ENCODE data around the gene NDE1. TPM values are rescaled to one million over a fixed set of nuclear protein-coding genes. Genes with fewer than 3 reads are reported as not detected.

Gene NDE1
- total RNA-seq, 1 experiment from 2014 or later, result 48.8 TPM

- no peak for DNase-seq (ENCODE audit: low read depth)
Measured at GRCh38 chr16:15737140-15737644, 87.1 kb downstream of the NDE1 start.

- DNase-seq (ENCODE audit: low read depth), result no peak
Measured at GRCh38 chr16:15739464-15739863, 89.4 kb downstream of the NDE1 start.

GRCh38 chr16:15739950-15740349 lies 89.9 kb downstream of the NDE1 start:
- DNase-seq (ENCODE audit: low read depth), result no peak

- DNase-seq (ENCODE audit: low read depth), result no peak
Measured at GRCh38 chr16:15741207-15741871, 91.3 kb downstream of the NDE1 start.

GRCh38 chr16:15742716-15743115 lies 92.7 kb downstream of the NDE1 start:
- DNase-seq (ENCODE audit: low read depth), result no peak

GRCh38 chr16:15743657-15744056 lies 93.6 kb downstream of the NDE1 start:
- no peak for DNase-seq (ENCODE audit: low read depth)

GRCh38 chr16:15746332-15746731 lies 96.3 kb downstream of the NDE1 start:
- DNase-seq (ENCODE audit: low read depth), result no peak

GRCh38 chr16:15747937-15748336 lies 97.9 kb downstream of the NDE1 start:
- no peak for DNase-seq (ENCODE audit: low read depth)

- no peak for DNase-seq (ENCODE audit: low read depth)
Measured at GRCh38 chr16:15748654-15749053, 98.6 kb downstream of the NDE1 start.

- DNase-seq (ENCODE audit: low read depth), result no peak
Measured at GRCh38 chr16:15749371-15749770, 99.3 kb downstream of the NDE1 start.

- no peak for DNase-seq (ENCODE audit: low read depth)
Measured at GRCh38 chr16:15749985-15750384, 99.9 kb downstream of the NDE1 start.

- DNase-seq (ENCODE audit: low read depth), result no peak
Measured at GRCh38 chr16:15751940-15752339, 101.9 kb downstream of the NDE1 start.

GRCh38 chr16:15752717-15753488 lies 102.9 kb downstream of the NDE1 start:
- no peak for DNase-seq (ENCODE audit: low read depth)

- DNase-seq (ENCODE audit: low read depth), result no peak
Measured at GRCh38 chr16:15754821-15755534, 104.9 kb downstream of the NDE1 start.

GRCh38 chr16:15757077-15757386 lies 107.0 kb downstream of the NDE1 start:
- no peak for DNase-seq (ENCODE audit: low read depth)

GRCh38 chr16:15757630-15758251 lies 107.7 kb downstream of the NDE1 start:
- DNase-seq (ENCODE audit: low read depth), result no peak

- no peak for DNase-seq (ENCODE audit: low read depth)
Measured at GRCh38 chr16:15759070-15759469, 109.0 kb downstream of the NDE1 start.

- no peak for DNase-seq (ENCODE audit: low read depth)
Measured at GRCh38 chr16:15760129-15760528, 110.1 kb downstream of the NDE1 start.

- DNase-seq (ENCODE audit: low read depth), result no peak
Measured at GRCh38 chr16:15764112-15764511, 114.1 kb downstream of the NDE1 start.

GRCh38 chr16:15765116-15765515 lies 115.1 kb downstream of the NDE1 start:
- no peak for DNase-seq (ENCODE audit: low read depth)

GRCh38 chr16:15765880-15766279 lies 115.8 kb downstream of the NDE1 start:
- peak; percentile 42 for DNase-seq (ENCODE audit: low read depth)

- no peak for DNase-seq (ENCODE audit: low read depth)
Measured at GRCh38 chr16:15766918-15767317, 116.9 kb downstream of the NDE1 start.
